ENCODE data around the gene RARG.

RARG gene

DNA sequence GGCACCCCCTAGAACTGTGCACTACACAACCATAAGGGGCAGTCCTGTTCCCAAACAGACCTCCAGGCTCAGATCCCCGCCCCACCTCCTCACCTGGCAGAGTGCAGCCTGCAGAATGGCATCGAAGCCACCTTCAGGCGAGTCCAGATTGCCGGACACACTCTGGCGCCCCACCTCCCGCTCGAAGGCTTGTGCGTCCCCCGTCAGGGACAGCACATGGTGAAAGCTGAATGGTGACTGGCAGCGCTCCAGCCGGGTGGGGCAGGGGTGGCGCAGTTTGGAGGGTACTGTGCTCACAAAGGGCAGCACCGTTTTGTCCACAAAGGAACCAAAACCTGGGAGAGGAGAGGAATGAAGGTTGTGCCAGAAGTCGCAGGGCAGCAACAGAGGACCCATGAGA, 35.5 kb downstream of the RARG start:
- Histone ChIP-seq H3K36me3 (ENCODE audit: insufficient read depth, low read length) (no peaks in the 10 kb centered on the region), H2AFZ (ENCODE audit: low read length, unreplicated experiment) (no peak overlapping the region), H3K4me3 (ENCODE audit: low read depth, low read length) (no peak overlapping the region), H3K27ac (ENCODE audit: low read depth, low read length) (no peak overlapping the region), H3K4me1 (ENCODE audit: control insufficient read depth, insufficient read depth, low read length, unreplicated experiment) (no peaks in the 10 kb centered on the region), H3K79me2 (ENCODE audit: control insufficient read depth, insufficient read depth, low read length, unreplicated experiment) (no peaks in the 10 kb centered on the region), H3K27me3 (ENCODE audit: insufficient read depth, low read length) (no peaks in the 10 kb centered on the region)

DNA sequence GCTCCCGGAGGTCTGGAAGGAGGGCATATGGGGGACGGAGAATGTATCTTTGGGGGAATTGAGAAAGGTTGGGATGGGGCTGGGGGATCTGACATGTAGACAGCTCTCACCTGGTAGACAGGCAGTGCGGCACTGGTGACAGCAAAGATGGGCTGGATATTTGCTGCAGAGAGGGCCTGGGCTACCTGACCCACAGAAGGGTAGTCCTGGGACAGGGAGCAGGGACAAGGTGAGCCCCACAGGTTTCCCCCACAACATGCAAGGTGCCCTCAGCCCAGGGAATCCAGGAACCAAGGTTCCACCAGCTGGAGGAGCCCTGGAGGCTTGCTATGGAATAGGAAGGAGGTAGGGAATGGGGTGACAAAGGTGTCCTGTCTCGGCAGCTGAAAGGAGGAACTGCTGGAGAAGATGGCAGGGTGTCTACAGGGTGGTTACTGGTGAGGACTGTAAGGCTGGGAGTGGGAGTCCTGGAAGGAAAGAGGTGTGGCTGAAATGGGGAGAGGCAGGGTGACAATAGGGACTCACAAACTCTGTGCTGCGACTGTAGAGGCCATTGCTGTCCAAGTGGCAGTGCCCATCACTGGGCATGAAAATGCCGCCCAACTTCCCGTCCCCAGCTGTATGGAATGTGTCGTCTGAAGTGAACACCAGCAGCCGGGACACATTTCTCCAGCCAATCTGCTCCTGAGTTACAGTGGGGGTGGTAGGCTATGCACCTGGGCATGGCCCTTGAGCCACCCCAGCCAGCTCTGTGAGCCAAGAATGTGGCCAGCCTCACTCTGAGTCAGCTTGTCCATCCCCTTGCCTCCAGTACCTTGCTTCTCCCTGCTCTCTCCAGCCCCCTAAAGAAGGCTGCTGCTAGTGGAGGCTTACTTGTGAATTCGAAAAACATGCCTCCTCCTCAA, 36.2 kb downstream of the RARG start:
- no peak overlapping the region for H3K27ac ChIP-seq (ENCODE audit: low read depth, low read length)
- H2AFZ ChIP-seq (ENCODE audit: low read length, unreplicated experiment), result no peak overlapping the region
- no peaks in the 10 kb centered on the region for H3K27me3 ChIP-seq (ENCODE audit: insufficient read depth, low read length)
- H3K79me2 ChIP-seq (ENCODE audit: control insufficient read depth, insufficient read depth, low read length, unreplicated experiment), result no peaks in the 10 kb centered on the region
- no peak overlapping the region for H3K4me3 ChIP-seq (ENCODE audit: low read depth, low read length)
- no peaks in the 10 kb centered on the region for H3K4me1 ChIP-seq (ENCODE audit: control insufficient read depth, insufficient read depth, low read length, unreplicated experiment)
- no peaks in the 10 kb centered on the region for H3K36me3 ChIP-seq (ENCODE audit: insufficient read depth, low read length)

DNA sequence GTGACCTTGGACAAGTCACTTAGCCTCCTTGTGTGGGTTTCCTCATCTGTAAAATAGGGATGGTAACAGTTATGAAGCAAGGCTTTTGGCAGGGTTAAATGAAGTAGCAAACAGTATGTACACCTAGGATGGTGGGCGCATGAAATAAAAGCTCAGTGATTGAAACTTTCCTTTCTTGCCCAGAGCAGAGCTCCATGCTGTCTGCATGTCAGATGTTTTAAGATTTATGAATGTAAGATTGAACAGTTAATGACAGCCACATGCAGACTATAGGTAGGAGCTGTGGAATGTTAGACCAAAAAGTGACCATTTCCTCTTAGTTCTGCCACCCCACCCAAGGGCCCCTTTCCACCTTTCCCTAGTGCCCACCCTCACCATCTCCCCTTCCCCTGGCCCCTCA, 37.0 kb downstream of the RARG start:
- Histone ChIP-seq H3K36me3 (ENCODE audit: insufficient read depth, low read length) (no peaks in the 10 kb centered on the region), H3K79me2 (ENCODE audit: control insufficient read depth, insufficient read depth, low read length, unreplicated experiment) (no peaks in the 10 kb centered on the region), H3K27me3 (ENCODE audit: insufficient read depth, low read length) (no peaks in the 10 kb centered on the region), H3K4me3 (ENCODE audit: low read depth, low read length) (no peak overlapping the region), H2AFZ (ENCODE audit: low read length, unreplicated experiment) (no peak overlapping the region), H3K27ac (ENCODE audit: low read depth, low read length) (no peak overlapping the region), H3K4me1 (ENCODE audit: control insufficient read depth, insufficient read depth, low read length, unreplicated experiment) (no peaks in the 10 kb centered on the region)

DNA sequence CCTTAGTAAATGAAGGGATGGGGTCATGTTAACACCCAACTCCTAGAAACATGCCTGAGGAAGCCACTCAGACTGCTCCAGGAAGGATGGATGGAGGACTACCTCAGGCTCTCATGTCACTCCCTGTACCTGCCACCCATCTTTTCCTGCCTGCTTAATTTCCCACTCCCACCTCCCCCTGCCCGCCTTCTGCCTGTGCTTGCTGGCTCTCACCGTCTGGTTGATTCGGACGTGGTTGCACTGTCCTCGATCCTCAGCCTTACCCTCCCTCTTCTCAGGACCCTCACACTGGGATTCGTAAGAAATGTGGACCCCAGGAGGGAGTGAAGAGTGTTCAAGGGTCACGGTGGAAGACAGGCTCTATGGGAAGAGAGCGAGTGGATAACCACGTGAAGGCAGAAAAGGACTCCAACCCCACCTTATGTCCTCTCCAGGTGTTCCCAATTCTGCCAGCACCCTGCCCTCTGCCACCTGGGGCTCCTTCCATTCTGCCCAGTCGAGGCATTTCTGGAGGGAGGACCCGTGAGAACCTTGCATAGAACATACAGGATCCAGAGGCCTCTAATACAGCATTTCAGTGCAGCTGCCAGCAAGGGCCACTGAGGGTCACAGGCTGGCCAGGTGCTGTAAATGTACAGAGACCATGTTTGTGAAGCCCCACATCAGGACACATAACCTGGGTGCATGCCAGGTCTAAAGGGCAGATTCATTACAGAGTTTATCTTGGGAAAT, 37.9 kb downstream of the RARG start:
- H3K79me2 ChIP-seq (ENCODE audit: control insufficient read depth, insufficient read depth, low read length, unreplicated experiment), result no peaks in the 10 kb centered on the region
- no peak overlapping the region for H3K4me3 ChIP-seq (ENCODE audit: low read depth, low read length)
- no peak overlapping the region for H3K27ac ChIP-seq (ENCODE audit: low read depth, low read length)
- H2AFZ ChIP-seq (ENCODE audit: low read length, unreplicated experiment), result no peak overlapping the region
- peaks cover 6% of the 10 kb centered on the region for H3K4me1 ChIP-seq (ENCODE audit: control insufficient read depth, insufficient read depth, low read length, unreplicated experiment)
- no peaks in the 10 kb centered on the region for H3K27me3 ChIP-seq (ENCODE audit: insufficient read depth, low read length)
- H3K36me3 ChIP-seq (ENCODE audit: insufficient read depth, low read length), result no peaks in the 10 kb centered on the region

DNA sequence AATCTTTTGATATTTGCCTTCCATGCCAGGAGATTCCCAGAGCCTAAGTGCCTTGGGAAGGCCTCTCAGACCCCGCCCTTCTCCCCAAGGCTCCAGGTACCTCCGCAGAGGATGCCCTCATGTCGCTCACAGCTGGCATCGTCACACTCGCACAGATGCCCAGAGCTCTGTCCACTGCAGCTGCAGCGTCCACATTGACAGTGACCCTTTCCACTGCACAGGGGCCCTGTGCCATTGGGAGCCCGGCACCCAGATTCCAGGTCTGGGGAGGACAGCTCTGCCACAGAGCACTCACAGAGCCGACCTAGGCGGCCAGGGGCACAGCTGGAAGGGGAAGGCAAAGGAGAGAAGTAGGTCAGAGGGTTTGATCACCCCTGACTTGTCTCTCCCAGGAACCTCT, 39.0 kb downstream of the RARG start:
- no peak overlapping the region for H3K27ac ChIP-seq (ENCODE audit: low read depth, low read length)
- H3K27me3 ChIP-seq (ENCODE audit: insufficient read depth, low read length), result no peaks in the 10 kb centered on the region
- H3K79me2 ChIP-seq (ENCODE audit: control insufficient read depth, insufficient read depth, low read length, unreplicated experiment), result no peaks in the 10 kb centered on the region
- H3K36me3 ChIP-seq (ENCODE audit: insufficient read depth, low read length), result no peaks in the 10 kb centered on the region
- no peak overlapping the region for H2AFZ ChIP-seq (ENCODE audit: low read length, unreplicated experiment)
- H3K4me3 ChIP-seq (ENCODE audit: low read depth, low read length), result no peak overlapping the region
- peaks cover 8% of the 10 kb centered on the region for H3K4me1 ChIP-seq (ENCODE audit: control insufficient read depth, insufficient read depth, low read length, unreplicated experiment)

DNA sequence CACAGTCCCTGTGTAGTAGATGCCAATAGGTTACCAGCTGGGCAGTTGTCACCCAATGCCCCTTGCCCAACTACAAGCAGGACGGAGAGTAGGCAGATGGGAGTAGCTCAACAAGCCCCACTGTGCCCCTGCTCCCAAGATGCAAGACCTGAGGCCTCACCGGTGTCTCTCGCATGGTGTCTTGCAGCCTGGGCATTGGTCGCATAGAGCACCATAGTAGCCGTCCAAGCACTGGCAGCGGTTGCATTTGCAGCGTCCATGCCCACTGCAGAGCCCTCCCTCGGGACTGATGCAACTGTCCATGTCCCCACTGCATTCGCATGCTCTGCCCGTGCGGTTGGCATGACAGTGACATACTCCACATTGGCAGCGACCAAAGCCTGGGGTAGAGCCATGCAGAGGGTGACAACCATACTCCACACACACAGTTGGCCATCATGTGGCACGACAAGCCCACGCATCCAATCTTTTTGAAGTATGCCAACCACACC, 39.4 kb downstream of the RARG start:
- no peak overlapping the region for H2AFZ ChIP-seq (ENCODE audit: low read length, unreplicated experiment)
- H3K79me2 ChIP-seq (ENCODE audit: control insufficient read depth, insufficient read depth, low read length, unreplicated experiment), result no peaks in the 10 kb centered on the region
- no peak overlapping the region for H3K27ac ChIP-seq (ENCODE audit: low read depth, low read length)
- no peaks in the 10 kb centered on the region for H3K27me3 ChIP-seq (ENCODE audit: insufficient read depth, low read length)
- no peaks in the 10 kb centered on the region for H3K36me3 ChIP-seq (ENCODE audit: insufficient read depth, low read length)
- H3K4me3 ChIP-seq (ENCODE audit: low read depth, low read length), result no peak overlapping the region
- H3K4me1 ChIP-seq (ENCODE audit: control insufficient read depth, insufficient read depth, low read length, unreplicated experiment), result peaks cover 8% of the 10 kb centered on the region

DNA sequence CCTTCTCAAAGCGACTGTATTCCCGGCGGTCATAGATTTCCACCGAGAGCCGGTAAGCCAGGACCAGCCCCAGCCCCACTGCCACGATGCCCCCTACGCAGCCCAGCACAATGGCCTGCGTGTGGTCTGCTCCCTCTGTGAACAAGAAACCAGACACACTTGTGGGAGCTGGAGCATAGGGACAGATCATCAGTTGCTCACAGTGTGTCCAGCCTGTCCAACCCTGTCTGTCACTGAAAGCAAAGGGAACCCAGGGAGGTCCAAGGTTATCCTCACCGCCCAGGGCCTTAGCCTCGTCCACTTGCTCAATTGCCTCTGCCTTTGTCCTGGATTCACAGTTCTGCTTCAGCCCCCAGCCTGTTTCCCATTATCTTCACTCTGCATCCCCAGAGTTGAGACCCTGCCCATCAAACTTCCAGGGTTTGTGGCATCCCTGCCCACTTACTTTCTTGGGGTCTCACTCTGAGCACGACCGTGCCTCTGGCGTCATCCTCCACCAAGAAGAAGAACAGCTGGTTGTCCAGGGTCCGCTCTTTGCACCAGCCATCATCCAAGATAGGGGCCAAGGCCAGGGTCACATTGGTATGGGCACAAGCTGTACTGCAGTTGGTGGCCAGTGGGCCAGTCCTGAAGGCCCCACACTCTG, 40.0 kb downstream of the RARG start:
- Histone ChIP-seq H3K79me2 (ENCODE audit: control insufficient read depth, insufficient read depth, low read length, unreplicated experiment) (no peaks in the 10 kb centered on the region), H2AFZ (ENCODE audit: low read length, unreplicated experiment) (no peak overlapping the region), H3K27me3 (ENCODE audit: insufficient read depth, low read length) (no peaks in the 10 kb centered on the region), H3K36me3 (ENCODE audit: insufficient read depth, low read length) (peaks cover 4% of the 10 kb centered on the region; the same call in 1 of the 2 replicates), H3K4me1 (ENCODE audit: control insufficient read depth, insufficient read depth, low read length, unreplicated experiment) (peaks cover 8% of the 10 kb centered on the region), H3K27ac (ENCODE audit: low read depth, low read length) (no peak overlapping the region), H3K4me3 (ENCODE audit: low read depth, low read length) (no peak overlapping the region)

DNA sequence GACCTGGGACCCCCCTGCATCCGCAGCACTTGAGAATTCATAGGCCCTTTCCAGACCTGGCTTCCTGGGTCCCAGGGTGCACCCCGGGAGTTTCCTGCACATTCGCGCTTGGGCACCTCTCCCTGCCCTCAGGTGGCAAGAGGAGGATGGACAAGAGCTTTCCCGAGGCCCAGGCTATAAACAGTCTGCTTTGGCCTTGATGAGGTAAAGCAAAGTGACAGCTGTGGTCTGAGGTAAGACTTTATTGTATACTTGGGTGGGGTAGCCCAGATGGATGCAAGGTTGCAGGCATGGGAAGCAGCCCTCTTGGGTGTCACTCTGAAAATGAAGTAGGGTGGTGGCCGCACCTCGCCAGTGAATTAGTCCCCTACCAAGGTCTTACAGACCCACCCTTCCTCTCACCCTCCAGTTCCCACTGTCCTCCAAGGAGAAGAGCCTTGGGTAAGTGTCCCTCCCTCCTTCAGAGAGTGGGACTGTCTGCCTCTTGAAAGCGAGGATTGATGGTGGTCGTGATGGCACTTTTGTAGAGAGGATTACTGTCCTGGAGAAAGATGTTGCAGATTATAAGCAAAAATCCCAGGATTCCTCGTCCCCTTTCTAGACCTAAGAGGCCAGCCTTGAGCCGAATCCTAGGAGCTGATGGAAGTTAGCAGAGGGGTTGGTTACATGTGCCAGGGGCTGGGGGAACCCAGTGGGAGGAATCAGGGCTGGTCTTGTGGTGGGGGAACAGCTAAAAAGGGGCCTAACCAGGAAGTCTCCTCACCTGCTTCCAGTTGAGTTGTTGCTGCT, 40.7 kb downstream of the RARG start:
- Histone ChIP-seq H3K36me3 (ENCODE audit: insufficient read depth, low read length) (peaks cover 10% of the 10 kb centered on the region; the same call in 1 of the 2 replicates), H3K27ac (ENCODE audit: low read depth, low read length) (no peak overlapping the region), H3K79me2 (ENCODE audit: control insufficient read depth, insufficient read depth, low read length, unreplicated experiment) (no peaks in the 10 kb centered on the region), H3K4me3 (ENCODE audit: low read depth, low read length) (no peak overlapping the region), H3K4me1 (ENCODE audit: control insufficient read depth, insufficient read depth, low read length, unreplicated experiment) (peaks cover 8% of the 10 kb centered on the region), H3K27me3 (ENCODE audit: insufficient read depth, low read length) (no peaks in the 10 kb centered on the region), H2AFZ (ENCODE audit: low read length, unreplicated experiment) (no peak overlapping the region)

DNA sequence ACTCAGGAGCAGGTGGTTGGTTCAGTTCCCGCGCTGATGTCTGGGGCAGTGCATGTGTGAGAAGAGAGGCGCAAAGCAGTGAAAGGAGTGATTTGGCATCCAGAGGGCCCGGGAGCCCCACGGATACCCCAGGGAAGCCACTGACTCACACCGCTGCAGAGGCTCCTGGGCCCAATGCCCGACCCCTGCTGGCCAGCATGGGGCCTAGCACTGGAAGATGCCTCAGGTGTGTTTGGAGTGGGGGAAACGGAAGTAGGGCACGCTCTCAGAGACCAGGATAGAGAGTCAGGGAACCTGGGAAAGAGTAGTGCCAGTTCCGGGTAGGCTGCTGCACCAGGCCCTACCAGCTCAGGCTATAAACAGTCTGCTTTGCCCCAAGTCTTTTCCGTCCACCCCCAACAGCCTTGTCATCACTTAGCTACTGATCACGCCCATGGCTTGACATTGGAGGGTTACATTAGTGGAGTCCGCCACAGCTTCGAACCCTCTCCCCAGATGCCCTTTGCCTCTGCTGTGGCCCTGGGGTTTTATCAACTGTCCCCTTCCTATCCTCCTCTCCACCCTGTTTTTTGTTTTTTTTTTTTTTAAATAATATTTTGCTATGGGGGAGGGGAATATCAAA, 41.8 kb downstream of the RARG start:
- Histone ChIP-seq H3K79me2 (ENCODE audit: control insufficient read depth, insufficient read depth, low read length, unreplicated experiment) (no peaks in the 10 kb centered on the region), H3K4me3 (ENCODE audit: low read depth, low read length) (no peak overlapping the region), H2AFZ (ENCODE audit: low read length, unreplicated experiment) (no peak overlapping the region), H3K27me3 (ENCODE audit: insufficient read depth, low read length) (no peaks in the 10 kb centered on the region), H3K4me1 (ENCODE audit: control insufficient read depth, insufficient read depth, low read length, unreplicated experiment) (peaks cover 8% of the 10 kb centered on the region), H3K27ac (ENCODE audit: low read depth, low read length) (no peak overlapping the region), H3K36me3 (ENCODE audit: insufficient read depth, low read length) (peaks cover 15% of the 10 kb centered on the region; the same call in 1 of the 2 replicates)

Data from ACC112 (cell line).